Activated CD4-positive, alpha-beta T cell treated with anti-CD3 and anti-CD28 coated beads for 48 hours (primary cell): Measurements from ENCODE around the gene LAIR2.

Source experiments
- DNase-seq: peaks from one replicate; pipeline ENCODE4 v3.0.0-alpha.2; 2020

Gene LAIR2

DNA sequence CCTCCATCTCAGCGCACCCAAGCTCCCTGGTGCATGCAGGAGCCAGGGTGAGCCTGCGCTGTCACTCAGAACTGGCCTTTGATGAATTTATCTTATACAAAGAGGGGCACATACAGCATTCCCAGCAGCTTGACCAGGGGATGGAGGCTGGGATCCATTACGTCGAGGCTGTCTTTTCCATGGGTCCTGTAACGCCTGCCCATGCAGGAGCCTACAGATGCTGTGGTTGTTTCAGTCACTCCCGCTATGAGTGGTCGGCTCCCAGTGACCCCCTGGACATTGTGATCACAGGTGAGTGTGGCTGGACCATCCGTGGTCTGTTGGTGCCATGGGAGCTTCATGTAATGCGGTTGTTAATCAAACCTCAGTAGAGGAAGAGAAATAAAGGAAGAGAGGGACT is 33.0 kb downstream of the LAIR2 start:
- no peak for DNase-seq

DNA sequence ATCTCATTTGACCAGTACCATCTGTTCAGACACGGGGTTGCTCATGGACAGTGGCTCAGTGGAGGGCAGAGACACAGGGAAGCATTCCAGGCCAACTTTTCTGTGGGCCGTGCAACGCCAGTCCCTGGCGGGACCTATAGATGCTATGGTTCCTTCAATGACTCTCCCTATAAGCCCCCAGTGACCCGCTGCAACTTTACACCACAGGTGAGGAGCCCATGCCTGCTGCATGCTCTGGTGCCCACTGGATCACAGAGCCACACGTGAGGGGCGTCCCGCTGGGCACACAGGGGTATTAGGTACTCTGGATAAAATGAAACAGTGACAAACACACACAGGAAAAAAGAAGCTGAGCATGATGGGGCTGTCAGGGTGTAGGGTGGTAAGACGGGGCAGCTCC is 34.3 kb downstream of the LAIR2 start:
- no peak for DNase-seq

DNA sequence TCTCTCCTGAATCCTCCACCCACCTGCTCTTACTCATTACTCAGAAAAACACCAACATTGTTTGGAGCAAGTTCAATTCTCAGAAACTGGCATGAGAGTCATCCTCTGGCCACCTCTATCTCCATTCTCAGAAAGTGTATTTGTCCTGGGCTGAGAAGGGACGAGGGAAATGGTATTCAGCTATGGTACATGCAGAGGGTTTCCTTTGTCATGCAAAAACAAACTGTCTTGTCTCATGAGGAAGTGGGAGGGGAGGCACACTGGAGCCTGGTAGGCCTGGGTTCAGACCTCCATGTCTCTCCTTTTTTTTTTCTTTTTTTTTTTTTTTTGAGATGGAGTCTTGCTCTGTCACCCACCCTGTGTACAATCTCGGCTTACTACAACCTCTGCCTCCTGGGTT is 39.1 kb downstream of the LAIR2 start:
- DNase-seq: no peak

DNA sequence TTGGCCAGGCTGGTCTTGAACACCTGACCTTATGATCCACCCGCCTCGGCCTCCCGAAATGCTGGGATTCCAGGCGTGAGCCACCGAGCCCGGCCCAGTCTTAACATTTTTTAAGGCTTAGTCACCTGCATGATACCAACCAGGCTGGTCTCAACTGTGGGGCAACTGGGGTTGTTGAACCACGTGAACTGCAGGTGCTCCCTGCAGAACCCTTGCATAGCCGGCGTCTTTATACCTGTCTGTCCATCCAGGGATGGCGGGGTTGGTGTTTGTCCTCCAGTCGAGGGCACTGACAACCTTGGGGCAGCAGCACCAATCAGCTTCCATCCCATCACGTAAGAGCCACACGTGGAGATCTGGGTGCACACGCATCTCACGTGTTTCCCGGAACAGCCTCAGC is 46.2 kb downstream of the LAIR2 start:
- DNase-seq: no peak

GRCh38 chr19:54549224-54549623 is 46.6 kb downstream of the LAIR2 start:
- no peak for DNase-seq

- no peak for DNase-seq
These were observed 48.7 kb downstream of the LAIR2 start for GRCh38 chr19:54551293-54551692.

- DNase-seq: no peak
These were observed 49.6 kb downstream of the LAIR2 start for GRCh38 chr19:54551950-54552912.

- DNase-seq: no peak
These were observed 50.3 kb downstream of the LAIR2 start for GRCh38 chr19:54552913-54553310.

- no peak for DNase-seq
These were observed 51.4 kb downstream of the LAIR2 start for GRCh38 chr19:54554006-54554405.

DNA sequence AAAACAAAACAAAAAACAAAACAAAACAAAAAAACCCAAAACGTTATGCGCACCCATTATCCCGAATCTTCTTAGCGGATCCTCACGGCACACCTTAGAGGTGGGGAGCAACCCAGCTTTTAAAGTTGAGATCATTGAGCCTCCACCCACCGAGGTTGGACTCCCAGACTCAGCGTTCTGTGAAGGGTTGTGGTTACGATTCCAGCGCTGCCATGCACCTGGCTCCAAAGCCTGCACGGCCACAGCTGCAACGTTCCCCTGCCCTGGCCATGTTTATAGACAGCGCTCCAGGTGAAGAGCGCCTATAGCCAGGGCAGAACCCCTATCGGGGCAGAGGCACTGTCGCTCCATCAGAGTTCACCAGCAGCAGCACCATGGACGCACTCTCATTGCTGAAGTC is 52.3 kb downstream of the LAIR2 start:
- no peak for DNase-seq

DNA sequence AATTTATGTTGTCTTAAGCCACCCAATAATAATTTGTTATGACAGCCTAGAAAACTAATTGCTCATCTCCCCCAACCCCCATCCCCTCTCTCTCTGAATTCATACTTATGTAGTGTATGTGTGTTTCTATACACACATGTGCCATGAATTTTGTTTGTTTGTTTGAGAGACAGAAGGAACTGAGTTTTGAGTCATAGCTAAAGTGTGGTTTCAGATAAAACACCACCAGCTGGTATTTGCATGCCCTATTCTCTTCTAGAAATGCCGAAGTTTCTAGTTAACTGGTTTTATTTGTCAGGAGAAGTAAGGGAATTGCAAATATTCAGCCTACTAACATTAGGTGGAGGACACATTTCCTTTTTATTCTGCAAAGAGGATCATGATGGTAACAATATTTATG is 53.6 kb downstream of the LAIR2 start:
- no peak for DNase-seq

- no peak for DNase-seq
These were observed 55.7 kb downstream of the LAIR2 start for GRCh38 chr19:54558339-54558738.
